ENCODE data around the gene PLCB4.

PLCB4 gene

GRCh38 chr20:9523636-9524035, 454.7 kb downstream of the PLCB4 start:
- DNase-seq (ENCODE audit: low spot score) = no peak
